Thyroid gland (tissue), 4 donors: ENCODE data around the gene LIG3.

ENCODE experiments used
- CTCF ChIP-seq, 6 experiments: fragments of 200-600 bp in 3 of 6; fragments of 450-650 bp in 3 of 6; sonication (generic) in 3 of 6; IDR thresholded peaks; one replicate each; pipeline ENCODE4 v1.5.1; 2016 to 2019; ENCODE audit warnings: antibody characterized with exemption in 6 of 6, mild to moderate bottlenecking in 2 of 6, inconsistent platforms in 1 of 6, moderate library complexity in 1 of 6
- POLR2A ChIP-seq, 2 donors: fragments of 450-650 bp; IDR thresholded peaks; one replicate each; pipeline ENCODE4 v1.6.1; 2017; ENCODE audit warnings: antibody characterized with exemption in 2 of 2, mild to moderate bottlenecking in 2 of 2, moderate library complexity in 1 of 2

GRCh38 chr17:35053204-35053603 lies 72.9 kb downstream of the LIG3 start:
- TF ChIP-seq CTCF (IDR thresholded peaks at IDR 0.05) (no peak), POLR2A (IDR thresholded peaks at IDR 0.05) (no peak)
